GM19395 (cell line): ENCODE measurements around the gene CC2D2A.
"Not testable (repeated sequence)": the region's sequence is repeated elsewhere in the genome, so short reads cannot be mapped to it uniquely, and the experiment has no call there.

Experiments
- ATAC-seq: cut with Tn5 transposase; IDR thresholded peaks from one replicate; pipeline ENCODE4 v1.9.1; 2021; ENCODE audit warnings: mild to moderate bottlenecking, moderate library complexity; ENCODE audit not compliant: unreplicated experiment

CC2D2A gene

DNA sequence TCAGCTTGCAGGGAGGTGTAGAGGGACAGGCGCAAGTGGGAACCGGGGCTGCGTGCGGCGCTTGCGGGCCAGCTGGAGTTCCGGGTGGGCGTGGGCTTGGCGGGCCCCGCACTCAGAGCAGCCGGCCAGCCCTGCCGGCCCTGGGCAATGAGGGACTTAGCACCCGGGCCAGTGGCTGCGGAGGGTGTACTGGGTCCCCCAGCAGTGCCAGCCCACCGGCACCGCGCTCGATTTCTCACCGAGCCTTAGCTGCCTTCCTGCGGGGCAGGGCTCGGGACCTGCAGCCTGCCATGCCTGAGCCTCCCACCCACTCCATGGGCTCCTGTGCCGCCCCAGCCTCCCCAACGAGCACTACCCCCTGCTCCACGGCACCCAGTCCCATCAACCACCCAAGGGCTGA is 145.2 kb downstream of the CC2D2A start:
- not testable (repeated sequence) for ATAC-seq

DNA sequence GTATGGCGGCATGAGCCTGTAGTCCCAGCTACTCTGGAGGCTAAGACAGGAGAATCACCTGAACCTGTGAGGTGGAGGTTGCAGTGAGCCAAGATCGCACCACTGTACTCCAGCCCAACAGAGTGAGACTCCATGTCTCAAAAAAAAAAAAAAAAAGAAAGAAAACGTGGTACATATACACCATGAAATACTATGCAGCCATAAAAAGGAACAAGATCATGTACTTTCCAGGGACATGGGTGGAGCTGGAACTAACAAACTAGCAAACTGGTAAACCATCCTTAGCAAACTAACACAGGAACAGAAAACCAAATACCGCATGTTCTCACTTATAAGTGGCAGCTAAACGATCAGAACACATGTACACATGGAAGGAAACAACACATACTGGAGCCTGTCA is 147.7 kb downstream of the CC2D2A start:
- not testable (repeated sequence) for ATAC-seq

DNA sequence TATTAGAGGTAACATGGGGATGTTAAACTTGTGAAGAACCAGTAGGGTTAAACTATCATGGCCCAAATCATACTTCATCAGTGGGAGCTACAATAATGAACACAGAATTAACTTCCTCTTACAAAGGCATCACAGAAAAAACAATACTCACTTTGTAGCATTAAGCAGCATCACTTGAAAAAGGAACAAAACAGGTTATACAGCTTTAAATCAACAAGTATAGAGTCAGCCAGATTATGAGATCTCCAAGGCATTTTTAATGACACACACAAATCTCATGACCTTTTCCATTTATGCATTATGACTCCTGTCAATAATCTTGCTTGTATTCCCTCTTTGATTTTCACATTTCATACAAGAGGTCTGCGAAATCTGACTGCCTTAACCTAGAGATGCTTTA is 167.1 kb downstream of the CC2D2A start:
- ATAC-seq, result no peak

DNA sequence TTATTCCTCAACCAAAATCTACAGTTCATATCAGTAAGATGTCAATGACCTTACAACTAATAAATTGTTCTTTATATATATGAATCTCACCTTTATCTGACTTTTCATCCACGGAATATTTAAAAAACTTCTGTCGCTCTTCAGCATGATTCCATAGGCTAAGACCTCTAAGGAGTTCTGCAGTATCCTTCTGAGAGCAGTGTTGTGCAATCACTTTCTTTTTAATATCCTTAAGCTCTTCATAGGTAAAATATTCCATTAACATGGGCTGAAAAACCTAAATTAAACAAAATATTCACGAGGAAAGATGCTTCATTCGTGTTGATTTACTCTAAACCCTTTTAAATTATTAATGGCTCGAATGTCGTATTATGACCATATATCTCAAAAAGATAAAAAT is 168.7 kb downstream of the CC2D2A start:
- no peak for ATAC-seq

DNA sequence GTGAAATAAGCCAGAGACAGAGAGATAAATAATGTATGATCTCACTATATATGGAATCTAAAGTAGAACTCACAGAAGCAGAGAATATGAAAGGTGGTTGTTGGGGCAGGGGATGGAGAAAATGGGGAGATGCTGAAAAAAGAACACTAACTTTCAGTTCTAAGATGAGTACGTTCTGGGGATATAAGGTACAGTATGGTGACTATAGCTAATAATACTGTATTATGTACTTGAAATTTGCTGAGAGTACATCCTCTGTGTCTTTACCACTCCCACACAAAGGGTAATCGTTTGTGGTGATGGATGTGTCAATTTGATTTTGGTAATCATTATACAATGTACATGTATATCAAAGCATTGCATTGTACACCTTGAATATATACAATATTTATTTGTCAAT is 178.9 kb downstream of the CC2D2A start:
- peak; percentile 71 for ATAC-seq

DNA sequence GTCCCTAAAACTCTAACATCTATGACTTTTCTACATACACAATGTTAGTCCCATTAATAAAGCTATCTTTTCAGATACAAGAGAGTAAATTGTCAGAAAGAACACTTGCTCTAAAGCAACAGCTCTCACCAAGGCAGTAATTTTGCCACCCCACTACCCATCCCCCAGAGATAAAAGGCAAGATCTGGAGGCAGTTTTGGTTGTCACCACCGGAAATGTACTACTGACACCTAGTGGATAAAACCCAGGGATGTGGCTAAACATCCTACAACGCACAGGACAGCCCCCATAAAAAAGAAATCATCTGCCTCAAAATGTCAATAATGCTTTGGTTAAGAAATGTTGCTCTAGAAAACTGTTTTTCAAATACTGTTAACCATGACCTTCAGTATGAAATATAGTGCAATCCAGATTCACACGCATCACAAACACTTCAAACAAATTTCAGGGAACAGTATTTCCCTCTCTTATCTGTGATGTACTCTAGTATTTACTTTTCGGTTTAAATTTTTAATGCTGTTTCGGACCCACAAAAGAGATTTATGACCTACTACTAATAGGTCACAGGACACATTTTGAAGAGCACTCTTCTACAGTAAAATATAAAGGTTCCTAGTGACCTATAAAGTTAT is 180.3 kb downstream of the CC2D2A start:
- ATAC-seq, result peak; percentile 52
